Measurements from ENCODE around the gene GLRX5.

GLRX5 gene

DNA sequence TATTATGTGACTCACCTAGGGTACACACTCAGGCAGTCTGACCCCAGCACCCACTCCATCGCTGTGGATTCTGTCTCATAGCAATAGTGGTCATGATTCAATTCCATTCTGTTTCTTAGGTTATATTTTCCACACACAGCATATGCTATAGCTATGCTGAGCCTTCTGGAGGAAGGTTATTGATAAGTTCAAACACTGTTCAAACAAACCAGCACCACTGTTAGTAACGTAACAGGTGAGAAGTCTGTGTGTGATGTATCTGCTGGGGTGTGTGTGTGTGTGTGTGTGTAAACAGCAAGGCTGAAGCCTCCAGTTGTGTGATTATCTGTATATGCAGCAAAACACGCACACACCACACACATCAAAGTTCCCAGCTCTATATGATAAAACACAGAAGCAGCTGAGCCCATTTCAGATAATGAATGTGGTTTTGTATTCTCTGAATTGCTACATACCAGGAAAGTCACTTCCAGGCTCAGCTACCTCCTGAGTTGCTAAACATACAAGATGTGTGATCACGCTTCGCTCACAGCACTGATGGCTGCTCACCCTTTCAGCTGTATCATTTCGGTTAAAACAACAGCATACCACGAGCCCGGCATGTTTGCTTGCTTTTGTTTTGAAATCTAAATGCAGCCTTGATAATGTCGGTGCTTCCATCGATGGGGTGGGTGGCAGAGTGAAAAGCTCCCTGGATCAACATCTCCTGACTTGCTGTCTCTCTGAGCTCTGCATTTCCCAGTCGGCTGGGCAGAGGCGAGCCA lies 11.6 kb upstream of the GLRX5 start:
- DNase-seq (ENCODE audit: low spot score), result no peak

DNA sequence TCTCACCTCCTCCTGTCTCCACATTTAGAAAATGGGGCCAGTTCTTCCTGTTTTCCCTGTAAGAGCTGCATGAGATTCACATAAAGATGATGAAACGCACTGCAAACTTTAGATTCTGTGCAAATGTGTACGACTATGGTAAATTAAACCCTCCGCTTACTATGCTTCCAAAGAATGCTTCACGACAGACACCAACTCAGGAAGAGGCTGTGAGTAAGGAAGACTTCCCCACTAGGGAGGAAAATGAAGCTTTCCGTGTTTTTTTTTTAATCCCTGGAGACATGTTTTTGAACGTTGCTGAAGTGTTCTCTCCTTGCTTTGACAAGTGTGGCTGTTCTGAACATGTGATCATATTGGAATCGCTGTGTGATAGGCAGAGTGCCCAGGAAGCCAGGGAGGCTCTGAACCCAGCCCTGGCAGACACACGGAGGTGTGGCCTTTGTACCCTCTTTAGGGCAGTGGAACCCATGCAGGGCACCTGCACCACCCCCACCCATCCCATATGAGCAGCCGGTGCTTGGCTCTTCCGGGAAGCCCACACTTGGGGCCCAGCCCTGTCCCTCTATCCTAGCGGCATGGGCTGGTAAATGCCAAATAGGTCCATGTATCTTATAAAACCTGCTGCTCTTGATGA lies 10.9 kb upstream of the GLRX5 start:
- Histone ChIP-seq H3K4me3 (peak overlapping the region; percentile 11), H3K27ac (peak overlapping the region in 1 of 2 donors; percentile 54)
- TF ChIP-seq, protein P1, sequence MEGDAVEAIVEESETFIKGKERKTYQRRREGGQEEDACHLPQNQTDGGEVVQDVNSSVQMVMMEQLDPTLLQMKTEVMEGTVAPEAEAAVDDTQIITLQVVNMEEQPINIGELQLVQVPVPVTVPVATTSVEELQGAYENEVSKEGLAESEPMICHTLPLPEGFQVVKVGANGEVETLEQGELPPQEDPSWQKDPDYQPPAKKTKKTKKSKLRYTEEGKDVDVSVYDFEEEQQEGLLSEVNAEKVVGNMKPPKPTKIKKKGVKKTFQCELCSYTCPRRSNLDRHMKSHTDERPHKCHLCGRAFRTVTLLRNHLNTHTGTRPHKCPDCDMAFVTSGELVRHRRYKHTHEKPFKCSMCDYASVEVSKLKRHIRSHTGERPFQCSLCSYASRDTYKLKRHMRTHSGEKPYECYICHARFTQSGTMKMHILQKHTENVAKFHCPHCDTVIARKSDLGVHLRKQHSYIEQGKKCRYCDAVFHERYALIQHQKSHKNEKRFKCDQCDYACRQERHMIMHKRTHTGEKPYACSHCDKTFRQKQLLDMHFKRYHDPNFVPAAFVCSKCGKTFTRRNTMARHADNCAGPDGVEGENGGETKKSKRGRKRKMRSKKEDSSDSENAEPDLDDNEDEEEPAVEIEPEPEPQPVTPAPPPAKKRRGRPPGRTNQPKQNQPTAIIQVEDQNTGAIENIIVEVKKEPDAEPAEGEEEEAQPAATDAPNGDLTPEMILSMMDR (IDR thresholded peaks at IDR 0.05), result no peak
- DNase-seq (ENCODE audit: low spot score), result peak; percentile 63

More for the DNA sequence above, 11.6 kb upstream of the GLRX5 start:
- TF ChIP-seq, protein P1 (IDR thresholded peaks at IDR 0.05), result no peak
- Histone ChIP-seq H3K27ac (peak overlapping the region in 1 of 2 donors; percentile 54), H3K4me3 (peak overlapping the region; percentile 11)

DNA sequence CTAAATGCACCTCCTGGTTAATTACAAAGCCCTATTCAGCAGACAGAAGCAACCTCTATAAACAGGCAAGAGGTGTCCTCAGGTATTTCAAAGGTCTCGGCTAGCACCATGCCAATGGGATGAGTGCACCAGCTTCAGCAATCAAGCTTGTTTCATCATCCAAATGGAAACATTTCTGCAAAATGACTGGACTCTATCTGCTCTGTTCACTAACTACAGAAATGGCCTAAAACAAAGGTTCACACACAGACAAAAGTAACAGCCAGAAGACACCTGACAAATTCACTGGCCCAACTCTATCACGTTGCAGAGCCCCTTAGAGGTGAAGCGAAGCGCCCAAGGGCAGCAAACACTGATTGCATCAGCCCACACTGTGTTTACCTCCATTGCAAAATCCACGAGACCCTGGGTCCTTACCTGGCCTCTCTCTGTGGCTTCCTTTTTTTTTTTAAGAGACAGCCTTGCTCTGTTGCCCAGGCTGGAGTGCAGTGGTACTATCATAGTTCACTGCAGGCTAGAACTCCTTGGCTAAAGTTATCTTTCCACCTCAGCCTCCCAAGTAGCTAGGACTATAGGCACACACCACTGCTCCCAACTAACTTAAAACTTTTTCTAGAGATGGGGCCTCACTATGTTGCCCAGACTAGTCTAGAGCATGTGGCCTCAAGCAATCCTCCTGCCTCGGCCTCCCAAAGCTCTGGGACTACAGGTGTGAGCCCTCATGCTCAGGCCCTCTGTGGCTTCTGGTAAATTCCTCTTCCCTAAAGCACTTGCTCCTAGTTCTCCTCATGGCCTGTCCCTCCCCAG lies 9.9 kb upstream of the GLRX5 start:
- DNase-seq (ENCODE audit: low spot score), result no peak
- H3K4me3 ChIP-seq, result no peak overlapping the region
- TF ChIP-seq, protein P1 (IDR thresholded peaks at IDR 0.05), result no peak
- peak overlapping the region in 1 of 2 donors; percentile 54 for H3K27ac ChIP-seq

DNA sequence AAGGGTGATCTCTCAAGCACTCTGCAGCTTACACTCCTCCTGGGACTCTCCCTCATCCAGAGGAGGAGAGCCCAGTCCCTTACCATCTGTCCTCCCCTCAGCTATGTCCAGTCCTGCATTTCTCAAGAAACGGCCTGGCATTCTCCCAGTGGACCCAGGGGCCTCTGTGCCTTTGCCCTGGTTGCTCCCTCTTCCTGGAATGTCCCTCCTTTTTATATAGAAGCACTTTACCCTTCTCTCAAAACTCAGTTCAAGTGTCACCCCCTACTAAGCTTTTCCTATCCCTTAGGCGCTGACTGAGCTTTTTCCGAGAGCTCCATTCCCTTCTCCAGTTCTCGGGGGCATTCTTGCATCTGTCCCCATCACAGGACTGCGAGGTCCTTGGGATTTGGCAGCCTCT lies 8.9 kb upstream of the GLRX5 start:
- TF ChIP-seq, protein P1 (IDR thresholded peaks at IDR 0.05), result no peak
- DNase-seq (ENCODE audit: low spot score), result no peak
- no peak overlapping the region for H3K4me3 ChIP-seq
- peak overlapping the region; percentile 59 to 91 for H3K27ac ChIP-seq

- Histone ChIP-seq H3K27ac (peak overlapping the region; percentile 59 to 91), H3K4me3 (peak overlapping the region; percentile 46)
- DNase-seq (ENCODE audit: low spot score), result no peak
- TF ChIP-seq, protein P1 (IDR thresholded peaks at IDR 0.05), result no peak
Measured at GRCh38 chr14:95526483-95527386, 8.1 kb upstream of the GLRX5 start.

DNA sequence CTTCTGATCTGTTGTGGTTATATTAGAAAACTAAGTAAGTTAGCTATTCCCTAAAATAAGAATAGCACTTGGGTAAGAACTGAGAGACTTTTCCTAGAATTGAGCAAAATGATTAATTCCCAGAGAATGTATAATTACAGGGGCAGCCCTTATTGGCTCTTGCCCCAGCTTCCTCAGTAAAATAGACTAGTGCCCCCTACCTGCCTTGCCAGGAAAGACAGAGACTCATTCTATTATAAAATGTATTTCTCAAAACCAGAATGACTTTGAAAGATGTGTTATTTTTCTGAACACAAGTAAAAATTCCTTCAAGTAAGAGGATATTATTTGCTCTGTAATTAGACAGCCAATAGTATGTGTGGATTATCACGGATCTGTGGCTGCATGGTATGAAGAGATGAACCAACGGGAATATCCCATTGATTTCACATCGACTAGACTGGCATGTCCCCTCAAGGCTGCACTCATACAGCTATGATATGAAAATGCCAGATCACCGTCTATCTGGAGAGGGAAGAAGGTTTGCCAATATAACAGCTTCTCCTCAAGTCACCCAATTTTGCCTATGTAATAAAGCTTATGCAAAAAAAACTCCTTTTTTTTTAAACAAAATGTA lies 7.4 kb upstream of the GLRX5 start:
- Histone ChIP-seq H3K27ac (peak overlapping the region; percentile 59 to 91), H3K4me3 (peak overlapping the region; percentile 46)
- TF ChIP-seq, protein P1 (IDR thresholded peaks at IDR 0.05), result peak; percentile 65
- DNase-seq (ENCODE audit: low spot score), result no peak

Data from coronary artery (tissue), 2 donors.